HG03378 (cell line): Measurements from ENCODE around the gene RHOB.
A peak's percentile ranks its signal among the peaks of the same experiment; 100 is the strongest.
"Not testable (repeated sequence)": the region's sequence is repeated elsewhere in the genome, so short reads cannot be mapped to it uniquely, and the experiment has no call there.

Experiments used
- ATAC-seq: cut with Tn5 transposase; IDR thresholded peaks from one replicate; pipeline ENCODE4 v1.9.1; 2021; ENCODE audit warnings: mild to moderate bottlenecking, moderate library complexity; ENCODE audit not compliant: unreplicated experiment

Gene RHOB

GRCh38 chr2:20422402-20423271 is 24.2 kb upstream of the RHOB start:
- ATAC-seq, result no peak

GRCh38 chr2:20423359-20423758 is 23.5 kb upstream of the RHOB start:
- ATAC-seq, result no peak

GRCh38 chr2:20423847-20424246 is 23.0 kb upstream of the RHOB start:
- no peak for ATAC-seq

- ATAC-seq, result peak; percentile 67
Measured at GRCh38 chr2:20424300-20425290, 22.3 kb upstream of the RHOB start.

- peak; percentile 35 for ATAC-seq
Measured at GRCh38 chr2:20425371-20425881, 21.4 kb upstream of the RHOB start.

GRCh38 chr2:20425884-20426283 is 21.0 kb upstream of the RHOB start:
- ATAC-seq, result no peak

- ATAC-seq, result no peak
Measured at GRCh38 chr2:20427931-20428526, 18.8 kb upstream of the RHOB start.

GRCh38 chr2:20428717-20429490 is 18.0 kb upstream of the RHOB start:
- no peak for ATAC-seq

GRCh38 chr2:20429528-20429927 is 17.3 kb upstream of the RHOB start:
- peak; percentile 60 for ATAC-seq

- no peak for ATAC-seq
Measured at GRCh38 chr2:20430035-20430434, 16.8 kb upstream of the RHOB start.

GRCh38 chr2:20430461-20431300 is 16.2 kb upstream of the RHOB start:
- ATAC-seq, result no peak

GRCh38 chr2:20431301-20431698 is 15.6 kb upstream of the RHOB start:
- ATAC-seq, result no peak

GRCh38 chr2:20431772-20432171 is 15.1 kb upstream of the RHOB start:
- ATAC-seq, result no peak

- ATAC-seq, result no peak
Measured at GRCh38 chr2:20432714-20433113, 14.2 kb upstream of the RHOB start.

GRCh38 chr2:20433249-20433648 is 13.6 kb upstream of the RHOB start:
- ATAC-seq, result no peak

- no peak for ATAC-seq
Measured at GRCh38 chr2:20433946-20434553, 12.8 kb upstream of the RHOB start.

GRCh38 chr2:20434588-20435294 is 12.1 kb upstream of the RHOB start:
- no peak for ATAC-seq

- not testable (repeated sequence) for ATAC-seq
Measured at GRCh38 chr2:20435456-20435855, 11.4 kb upstream of the RHOB start.
